Activated naive CD4-positive, alpha-beta T cell treated with anti-CD3 and anti-CD28 coated beads, Interleukin-2, amount 50 U/mL, for 72 hours (primary cell): ENCODE measurements around the gene PDSS2. TPM values are rescaled to one million over a fixed set of nuclear protein-coding genes. Genes with fewer than 3 reads are reported as not detected.
"Not testable (repeated sequence)": the region's sequence is repeated elsewhere in the genome, so short reads cannot be mapped to it uniquely, and the experiment has no call there.

Experiments
- ATAC-seq, 2 donors: fragments of 150-1000 bp; cut with Tn5 transposase; 2 replicates each; pipeline ENCODE4 v1.10.0; 2021; ENCODE audit warnings: mild to moderate bottlenecking in 2 of 2, moderate library complexity in 2 of 2
- DNase-seq, 2 donors: peaks; one replicate each; pipeline ENCODE4 v3.0.0; 2021 to 2022; ENCODE audit warnings: low spot score in 2 of 2
- H3K27ac Mint-ChIP-seq, 2 donors: one replicate each; pipeline ENCODE4 v1.8.0; 2022; ENCODE audit warnings: mild to moderate bottlenecking in 2 of 2, mixed read lengths in 2 of 2
- H3K36me3 Mint-ChIP-seq, 2 donors: one replicate each; pipeline ENCODE4 v1.8.0; 2022; ENCODE audit warnings: mixed read lengths in 2 of 2
- H3K9me3 Mint-ChIP-seq, 2 donors: one replicate each; pipeline ENCODE4 v1.8.0; 2022; ENCODE audit warnings: mixed read lengths in 2 of 2
- total RNA-seq, 2 donors: library from RNA; stranded (reverse); gene quantifications; one replicate each; pipeline ENCODE4 v1.2.3, GENCODE V29; 2022

Gene PDSS2
- total RNA-seq, 2 donors from 2014 or later, result 9.5 to 14.8 TPM

DNA sequence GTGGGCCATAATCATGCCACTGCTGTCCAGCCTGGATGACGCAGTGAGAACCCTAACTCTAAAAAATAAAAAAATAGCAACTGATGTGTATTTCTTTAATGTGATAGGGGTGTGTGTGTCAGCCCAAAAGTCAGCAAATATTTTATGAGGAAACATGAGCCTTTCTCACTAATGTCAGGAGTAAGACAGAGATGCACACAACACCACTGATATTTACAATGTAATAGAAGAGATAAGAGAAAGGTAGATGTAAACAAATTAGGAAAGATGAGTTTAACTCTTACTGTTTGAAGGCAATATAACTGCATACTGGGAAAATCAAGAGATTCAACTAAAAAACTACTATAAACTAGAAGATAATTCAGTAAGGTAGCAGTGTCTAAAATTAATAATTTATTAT is 244.0 kb downstream of the PDSS2 start:
- no peaks in the 10 kb centered on the region for H3K36me3 Mint-ChIP-seq
- no peaks in the 10 kb centered on the region for H3K9me3 Mint-ChIP-seq
- ATAC-seq, result no peak

DNA sequence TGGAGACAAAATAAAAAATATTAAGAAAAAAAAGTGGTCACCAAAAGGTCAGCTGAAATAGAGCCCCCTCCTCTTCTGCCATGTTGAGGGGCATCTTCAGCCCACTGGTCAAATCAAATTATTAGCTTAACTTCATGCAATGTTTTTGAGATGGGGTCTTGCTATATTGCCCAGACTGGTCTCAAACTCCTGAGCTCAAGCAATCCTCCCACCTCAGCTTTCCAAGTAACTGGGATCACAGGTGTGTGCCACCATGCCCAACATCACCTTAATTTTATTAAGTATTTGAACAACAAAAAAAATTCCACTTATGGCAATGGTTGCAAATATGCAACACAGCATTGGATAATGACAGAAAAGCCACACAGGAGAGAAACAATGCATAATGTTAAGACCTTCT is 244.7 kb downstream of the PDSS2 start:
- DNase-seq (no peak), ATAC-seq (no peak)
- Mint-ChIP-seq H3K36me3 (no peaks in the 10 kb centered on the region), H3K27ac (no peak overlapping the region), H3K9me3 (no peaks in the 10 kb centered on the region)

More for the DNA sequence above, 244.0 kb downstream of the PDSS2 start:
- H3K27ac Mint-ChIP-seq, result no peak overlapping the region
- no peak for DNase-seq

DNA sequence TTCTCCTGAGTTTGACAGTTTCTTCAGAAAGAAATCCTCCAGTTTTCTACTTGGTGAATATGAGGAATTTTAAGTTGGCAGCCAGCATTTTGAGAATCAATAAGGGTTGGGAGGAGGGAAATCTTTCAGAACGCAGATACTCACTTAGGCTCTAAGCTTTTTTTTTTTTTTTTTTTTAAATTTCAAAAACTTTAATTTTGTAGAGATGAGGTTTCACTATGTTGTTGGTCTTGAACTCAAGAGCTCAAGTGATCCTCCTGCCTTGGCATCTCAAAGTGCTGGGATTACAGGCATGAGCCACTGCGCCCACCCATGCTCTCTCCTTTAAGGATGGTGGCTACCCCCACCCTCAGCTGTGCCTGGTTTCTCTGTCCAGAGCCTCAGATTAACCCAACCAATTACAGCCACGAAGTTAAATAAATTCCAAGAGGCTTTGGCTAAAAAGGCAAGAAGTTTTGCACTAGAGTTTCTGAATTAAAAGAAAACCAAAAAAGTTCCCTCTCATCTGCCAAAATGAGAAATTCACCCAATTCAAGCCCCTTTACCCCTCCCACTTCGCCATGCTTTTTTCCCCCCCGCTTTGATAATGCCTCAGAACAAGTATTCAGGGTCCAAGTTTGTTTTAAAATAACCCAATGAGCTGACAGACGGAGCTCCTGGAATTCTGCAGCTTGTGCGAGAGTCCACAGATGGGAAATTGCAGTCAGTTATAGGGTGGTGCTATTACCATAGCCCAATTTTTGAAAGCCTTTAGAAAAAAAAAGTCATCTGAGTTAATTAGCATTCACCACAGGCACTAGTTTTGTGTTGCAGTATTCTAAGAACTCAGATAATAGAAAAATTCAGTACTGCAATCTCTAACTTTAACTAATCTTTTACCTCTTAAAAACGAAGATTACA is 249.7 kb downstream of the PDSS2 start:
- no peak for ATAC-seq
- Mint-ChIP-seq H3K27ac (no peak overlapping the region), H3K9me3 (peaks cover 1 to 3% of the 10 kb centered on the region in 2 donors), H3K36me3 (peaks cover 16% of the 10 kb centered on the region in 2 donors)
- no peak for DNase-seq

DNA sequence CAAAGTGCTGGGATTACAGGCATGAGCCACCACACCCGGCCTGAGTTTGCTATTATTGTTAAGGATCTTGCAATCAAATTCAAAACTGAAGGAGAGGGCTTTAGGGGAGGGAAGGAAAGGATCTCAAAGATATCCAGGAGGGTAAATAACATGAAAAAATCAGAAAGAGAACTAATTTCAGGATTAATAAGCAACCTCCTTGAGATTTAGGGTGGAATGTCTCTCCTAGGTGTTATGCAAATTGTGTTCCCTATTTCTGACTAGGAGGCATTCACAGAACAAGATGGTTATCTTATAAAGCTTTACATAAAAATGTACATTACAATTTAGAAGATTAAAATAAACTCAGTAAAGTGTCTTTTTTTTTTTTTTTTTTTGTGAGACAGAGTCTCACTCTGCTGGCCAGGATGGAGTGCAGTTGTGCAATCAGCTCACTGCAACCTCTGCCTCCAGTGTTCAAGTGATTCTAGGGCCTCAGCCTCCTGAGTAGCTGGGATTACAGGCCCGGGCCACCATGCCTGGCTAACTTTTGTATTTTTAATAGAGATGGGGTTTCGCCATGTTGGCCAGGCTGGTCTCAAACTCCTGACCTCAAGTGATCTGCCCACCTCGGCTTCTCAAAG is 252.0 kb downstream of the PDSS2 start:
- H3K9me3 Mint-ChIP-seq, result peaks cover 6 to 7% of the 10 kb centered on the region in 2 donors
- H3K27ac Mint-ChIP-seq, result no peak overlapping the region
- no peak for DNase-seq
- ATAC-seq, result no peak
- H3K36me3 Mint-ChIP-seq, result peaks cover 16 to 22% of the 10 kb centered on the region in 2 donors

DNA sequence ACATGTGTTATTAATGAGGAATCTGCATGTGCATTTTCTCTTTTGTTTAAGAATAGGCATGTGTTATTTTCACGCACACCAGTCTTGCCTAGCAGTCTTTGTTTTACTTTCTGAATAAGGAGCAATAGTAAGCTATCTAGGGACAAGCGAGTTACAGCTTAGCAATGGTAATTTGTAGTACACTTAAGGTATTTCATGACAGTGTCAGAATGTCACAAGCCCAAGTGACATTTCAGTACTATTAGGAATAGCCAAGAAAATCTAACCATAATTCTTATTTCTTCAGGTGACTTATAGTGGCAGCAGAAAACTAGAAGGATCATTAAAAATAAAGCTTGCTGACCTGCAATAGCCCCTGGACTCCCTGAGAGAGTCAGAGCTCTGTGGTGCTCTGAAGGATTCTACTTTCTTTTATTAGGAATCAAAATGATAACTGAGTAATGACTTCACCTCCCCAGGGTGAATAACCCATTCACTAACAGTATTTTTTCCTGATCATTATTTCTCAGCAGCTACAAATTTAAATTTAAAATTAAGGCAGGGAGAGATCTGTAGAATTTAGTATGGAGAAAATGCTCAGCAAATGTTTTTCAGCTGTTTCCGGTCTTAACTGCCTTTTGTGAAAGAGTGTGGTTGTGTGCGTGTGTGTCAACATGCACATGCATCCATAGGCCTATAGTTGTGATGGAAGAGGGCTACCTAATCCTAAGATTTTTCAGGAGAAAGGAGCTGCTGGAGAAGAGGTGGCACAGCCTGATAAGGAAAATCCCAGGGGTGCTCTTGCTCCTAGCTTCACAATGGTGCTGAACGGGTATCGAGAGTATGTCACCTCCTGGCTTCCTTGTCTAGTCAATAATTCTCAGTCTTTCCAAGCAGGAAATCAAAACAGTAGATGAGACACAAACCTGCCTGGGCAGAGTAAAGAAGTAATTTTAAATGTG is 254.0 kb downstream of the PDSS2 start:
- Mint-ChIP-seq H3K9me3 (peaks cover 6 to 7% of the 10 kb centered on the region in 2 donors), H3K36me3 (peaks cover 16 to 22% of the 10 kb centered on the region in 2 donors), H3K27ac (no peak overlapping the region)
- ATAC-seq, result no peak
- DNase-seq, result no peak

DNA sequence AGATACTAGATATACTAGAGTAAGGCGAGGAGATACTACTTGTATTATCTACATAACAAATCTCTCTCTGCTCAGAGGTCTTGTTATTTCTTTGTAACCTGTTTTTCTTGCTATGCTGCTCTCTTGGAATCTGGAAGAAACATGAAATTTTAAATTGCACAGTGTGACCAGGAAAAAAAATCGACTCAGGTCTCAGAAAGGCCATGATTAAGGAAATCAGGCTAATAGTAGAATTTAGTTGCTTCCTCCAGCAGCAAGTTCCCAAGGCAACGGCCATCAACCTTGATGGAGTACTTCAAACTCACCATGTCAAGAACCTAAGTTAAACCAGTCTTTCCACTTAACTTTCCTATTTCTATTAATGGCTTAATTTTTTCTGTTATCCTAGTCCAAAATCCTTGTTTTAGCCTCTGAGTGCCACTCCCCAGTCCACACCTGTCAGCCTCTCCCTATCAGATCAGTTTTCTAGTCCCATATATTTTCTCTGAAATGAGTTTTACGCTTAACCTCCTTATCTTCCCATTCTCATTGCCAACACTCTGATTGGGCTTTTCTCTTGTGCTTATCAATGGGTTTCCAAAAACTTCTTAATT is 256.4 kb downstream of the PDSS2 start:
- ATAC-seq (no peak), DNase-seq (no peak)
- Mint-ChIP-seq H3K27ac (no peak overlapping the region), H3K9me3 (peaks cover 6 to 7% of the 10 kb centered on the region in 2 donors), H3K36me3 (peaks cover 16 to 22% of the 10 kb centered on the region in 2 donors)

DNA sequence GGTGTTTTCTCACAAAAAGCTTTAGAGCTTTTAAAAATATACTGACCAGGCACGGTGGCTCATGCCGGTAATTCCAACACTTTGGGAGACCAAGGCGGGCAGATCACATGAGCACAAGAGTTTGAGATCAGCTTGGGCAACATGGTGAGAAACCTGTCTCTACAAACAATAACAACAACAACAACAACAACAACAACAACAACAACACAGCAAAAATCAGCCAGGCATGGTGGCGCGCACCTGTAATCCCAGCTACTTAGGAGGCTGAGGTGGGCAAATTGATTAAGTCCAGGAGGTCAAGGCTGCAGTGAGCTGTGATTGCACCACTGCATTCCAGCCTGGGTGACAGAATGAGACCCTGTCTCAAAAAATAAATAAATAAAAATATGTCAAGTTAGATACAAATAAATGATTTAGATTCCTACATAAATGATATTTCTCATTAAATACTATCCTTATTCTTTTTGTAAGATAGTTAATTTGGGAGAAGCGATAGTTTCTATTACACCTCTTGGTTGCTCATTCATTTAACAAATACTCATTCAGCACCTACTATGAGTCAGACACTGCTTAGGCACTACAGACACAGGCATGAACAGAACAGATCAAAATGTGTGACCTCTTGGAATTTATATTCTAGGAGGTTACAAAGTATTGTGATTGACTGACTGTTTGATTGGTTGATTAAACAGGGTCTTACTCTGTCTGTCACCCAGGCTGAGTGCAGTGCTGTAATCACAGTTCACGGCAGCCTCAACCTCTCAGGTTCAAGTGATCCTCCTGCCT is 260.5 kb downstream of the PDSS2 start:
- ATAC-seq (peak; percentile 62 to 68), DNase-seq (no peak)
- no peak overlapping the region for H3K27ac Mint-ChIP-seq
- no peaks in the 10 kb centered on the region for H3K36me3 Mint-ChIP-seq
- H3K9me3 Mint-ChIP-seq, result no peaks in the 10 kb centered on the region

DNA sequence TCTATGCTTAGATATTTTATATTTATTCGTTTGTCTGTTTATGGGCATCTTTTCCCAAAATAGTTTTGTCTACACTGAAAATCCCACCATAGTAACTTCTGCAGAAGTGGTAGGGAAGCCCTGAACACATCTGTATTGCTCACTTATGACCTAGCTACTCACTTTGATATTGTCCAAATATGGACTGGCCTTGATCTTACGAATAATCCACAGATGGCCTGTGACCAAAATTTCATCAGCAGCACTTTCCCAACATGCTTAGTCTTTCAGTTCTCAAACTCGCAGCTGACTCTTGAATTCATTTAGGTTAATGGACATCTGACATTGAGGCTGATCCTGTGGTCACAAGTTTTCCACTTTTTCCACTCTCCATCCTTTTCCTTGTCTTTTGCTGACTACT is 263.2 kb downstream of the PDSS2 start:
- H3K36me3 Mint-ChIP-seq, result no peaks in the 10 kb centered on the region
- H3K9me3 Mint-ChIP-seq, result no peaks in the 10 kb centered on the region
- no peak overlapping the region for H3K27ac Mint-ChIP-seq
- DNase-seq, result no peak
- no peak for ATAC-seq

DNA sequence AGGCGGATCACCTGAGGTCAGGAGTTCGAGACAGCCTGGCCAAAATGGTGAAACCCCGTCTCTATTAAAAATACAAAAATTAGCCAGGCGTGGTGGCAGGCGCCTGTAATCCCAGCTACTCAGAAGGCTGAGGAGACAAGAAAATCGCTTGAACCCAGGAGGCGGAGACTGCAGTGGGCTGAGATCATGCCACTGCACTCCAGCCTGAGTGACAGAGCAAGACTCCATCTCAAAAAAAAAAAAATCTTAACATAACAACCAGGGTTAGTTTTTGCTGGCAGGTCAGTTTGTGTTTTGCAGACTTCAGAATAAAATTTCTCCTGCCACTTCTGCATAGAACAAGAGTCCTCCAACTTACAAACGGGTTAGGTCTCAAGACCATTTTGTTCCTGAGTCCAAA is 264.6 kb downstream of the PDSS2 start:
- H3K36me3 Mint-ChIP-seq, DNase-seq, ATAC-seq, H3K9me3 Mint-ChIP-seq, H3K27ac Mint-ChIP-seq: not testable (repeated sequence)

DNA sequence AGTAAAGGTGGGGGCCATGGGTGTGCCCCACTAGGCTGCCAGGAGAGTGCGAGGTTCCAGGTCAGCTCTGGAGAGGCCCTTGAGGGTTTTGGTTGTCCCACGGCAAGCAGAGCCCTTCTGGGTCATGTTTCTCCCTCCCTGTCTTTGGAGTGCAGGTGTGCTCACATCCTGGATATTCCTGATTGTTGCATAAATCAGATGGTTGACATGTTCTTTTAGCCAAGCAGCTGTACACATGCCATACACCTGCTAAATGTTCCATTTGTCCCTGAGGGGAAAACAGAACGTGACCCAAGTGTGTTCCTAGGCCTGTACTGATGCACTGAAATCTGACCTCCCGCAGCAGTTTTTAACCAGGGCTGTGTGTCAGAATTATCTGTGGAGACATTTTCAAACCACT is 266.5 kb downstream of the PDSS2 start:
- Mint-ChIP-seq H3K9me3 (no peaks in the 10 kb centered on the region), H3K36me3 (no peaks in the 10 kb centered on the region), H3K27ac (no peak overlapping the region)
- DNase-seq (no peak), ATAC-seq (no peak)

DNA sequence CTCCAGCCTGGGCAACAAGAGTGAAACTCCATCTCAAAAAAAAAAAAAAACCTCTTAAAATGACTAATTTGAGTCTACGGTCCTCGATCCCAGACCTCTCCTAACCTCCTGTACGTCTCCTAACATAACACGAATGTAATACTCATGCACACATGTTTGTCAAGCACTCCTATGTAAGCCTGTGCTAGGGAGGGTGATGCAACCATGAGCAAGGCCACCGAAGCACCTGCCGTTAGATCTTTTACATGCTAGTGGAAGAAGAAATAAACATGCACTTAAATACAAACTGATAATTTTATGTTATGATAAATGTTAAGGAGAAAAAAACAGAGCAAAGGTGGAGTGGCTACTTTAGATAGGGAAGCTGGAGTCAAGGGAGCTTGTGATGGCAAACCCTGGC is 271.7 kb downstream of the PDSS2 start:
- ATAC-seq, result no peak
- no peaks in the 10 kb centered on the region for H3K9me3 Mint-ChIP-seq
- no peak for DNase-seq
- H3K36me3 Mint-ChIP-seq, result no peaks in the 10 kb centered on the region
- H3K27ac Mint-ChIP-seq, result no peak overlapping the region

DNA sequence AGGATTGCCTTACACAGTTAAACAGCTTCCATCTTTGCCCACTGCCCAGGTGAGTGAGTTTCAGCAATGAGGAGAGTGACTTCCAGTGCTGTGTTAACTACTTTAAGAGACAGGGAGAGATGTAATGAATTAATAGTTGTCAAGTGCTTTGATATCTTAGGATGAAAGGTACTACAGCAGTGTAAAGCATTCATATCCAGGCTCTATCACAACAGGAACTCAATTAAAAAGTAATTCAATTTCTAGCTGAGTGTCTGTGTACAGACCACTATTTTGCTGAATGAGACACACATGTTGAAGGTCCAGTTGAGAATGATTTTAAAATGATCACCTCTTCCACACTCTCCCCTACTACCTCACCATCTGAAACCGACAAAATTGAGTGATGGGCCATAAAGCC is 273.3 kb downstream of the PDSS2 start:
- no peaks in the 10 kb centered on the region for H3K9me3 Mint-ChIP-seq
- no peak for ATAC-seq
- DNase-seq, result no peak
- H3K36me3 Mint-ChIP-seq, result no peaks in the 10 kb centered on the region
- H3K27ac Mint-ChIP-seq, result no peak overlapping the region

DNA sequence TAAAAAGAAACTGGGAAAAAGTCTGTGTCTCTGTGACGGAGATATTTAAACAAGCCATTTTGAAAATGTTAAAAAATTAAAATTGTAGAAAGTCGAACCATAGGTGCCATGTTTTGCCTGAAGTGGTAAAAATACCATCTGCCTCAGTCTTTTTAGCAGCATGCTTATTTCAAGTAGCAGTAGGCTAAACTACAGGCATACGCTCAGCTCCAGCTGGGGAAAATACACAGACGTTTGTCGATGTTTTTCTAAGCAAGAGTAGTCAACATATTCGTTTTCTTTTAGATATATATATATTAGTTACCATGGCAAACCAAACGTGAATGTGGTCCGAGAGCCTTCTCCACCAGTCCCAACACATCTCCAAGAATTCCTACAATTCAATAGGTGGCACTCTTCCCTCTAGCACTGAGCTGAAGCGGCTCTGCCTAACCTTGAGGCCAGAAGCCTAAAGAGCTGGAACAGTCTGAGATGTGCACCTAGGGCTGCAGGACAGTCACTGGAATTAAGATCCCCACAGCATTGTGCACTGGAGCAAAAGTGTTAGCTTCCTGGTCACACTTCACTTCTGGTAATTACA is 273.9 kb downstream of the PDSS2 start:
- no peak overlapping the region for H3K27ac Mint-ChIP-seq

DNA sequence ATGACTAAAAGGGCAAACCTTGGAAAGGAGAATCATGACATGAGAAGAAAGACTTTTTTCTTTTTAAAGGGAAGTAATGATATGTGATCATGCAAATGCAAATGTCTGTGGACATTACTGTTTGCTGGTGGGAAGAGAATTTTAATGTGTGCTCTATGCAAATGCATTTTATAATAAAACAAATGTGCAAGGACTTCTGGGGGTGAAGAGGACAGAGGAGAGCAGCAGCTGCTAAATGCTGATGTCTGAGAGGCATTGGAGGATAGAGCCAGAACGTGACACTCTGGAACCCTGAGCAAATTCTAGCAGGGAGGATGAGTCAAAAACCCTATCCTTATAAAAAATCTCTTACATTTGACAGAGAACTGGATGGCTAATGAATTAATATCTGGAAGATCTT is 274.9 kb downstream of the PDSS2 start:
- Mint-ChIP-seq H3K36me3 (no peaks in the 10 kb centered on the region), H3K9me3 (no peaks in the 10 kb centered on the region), H3K27ac (no peak overlapping the region)
- ATAC-seq (no peak), DNase-seq (no peak)

More for the DNA sequence above, 273.9 kb downstream of the PDSS2 start:
- Mint-ChIP-seq H3K36me3 (no peaks in the 10 kb centered on the region), H3K9me3 (no peaks in the 10 kb centered on the region)
- no peak for DNase-seq
- ATAC-seq, result no peak

DNA sequence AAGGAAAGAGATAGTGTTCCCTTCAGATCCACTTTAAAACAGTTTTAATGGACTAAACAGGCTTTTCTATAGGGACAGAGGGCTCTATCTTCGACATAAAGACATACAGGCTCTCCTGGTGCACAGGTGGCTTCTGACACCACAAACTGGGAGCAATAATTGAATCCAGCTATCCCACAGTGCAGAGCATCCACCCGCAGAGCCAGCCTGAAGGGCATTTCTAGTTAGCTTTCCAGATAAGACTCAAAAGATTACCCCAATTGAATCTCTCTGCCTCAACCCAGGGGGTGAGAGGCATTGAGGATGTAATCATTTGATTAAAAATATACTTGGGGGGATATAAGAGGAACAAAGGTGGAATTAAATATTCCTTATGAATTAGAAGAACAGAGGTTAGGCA is 279.3 kb downstream of the PDSS2 start:
- no peak for DNase-seq
- no peaks in the 10 kb centered on the region for H3K9me3 Mint-ChIP-seq
- no peak overlapping the region for H3K27ac Mint-ChIP-seq
- H3K36me3 Mint-ChIP-seq, result no peaks in the 10 kb centered on the region
- no peak for ATAC-seq

DNA sequence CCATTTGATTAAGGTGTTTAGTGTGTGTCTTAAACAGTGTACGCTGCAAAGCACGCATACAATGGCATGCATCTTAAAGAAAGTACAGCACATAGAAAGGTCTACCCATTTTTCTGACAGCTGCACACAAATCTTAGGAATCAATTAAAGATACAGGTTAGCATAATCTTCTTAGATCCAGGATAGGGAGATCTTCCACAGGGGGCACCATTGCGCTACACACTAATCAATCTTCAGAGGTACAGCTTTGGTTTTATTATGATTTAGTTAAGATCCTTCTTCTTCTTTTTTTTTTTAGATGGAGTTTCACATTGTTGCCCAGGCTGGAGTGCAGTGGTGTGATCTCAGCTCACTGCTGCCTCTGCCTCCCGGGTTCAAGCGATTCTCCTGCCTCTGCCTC is 280.4 kb downstream of the PDSS2 start:
- no peaks in the 10 kb centered on the region for H3K36me3 Mint-ChIP-seq
- DNase-seq (no peak), ATAC-seq (no peak)
- no peak overlapping the region for H3K27ac Mint-ChIP-seq
- H3K9me3 Mint-ChIP-seq, result no peaks in the 10 kb centered on the region
